PC-9 (cell line): ENCODE results near the gene MLXIP.

Source experiments
- EZH2 ChIP-seq: fragments of 200-600 bp; sonication (generic); IDR thresholded peaks from 2 replicates; pipeline ENCODE4 v1.8.0; 2017; ENCODE audit warnings: antibody characterized with exemption, low read depth
- TF ChIP-seq, protein P1 (sequence below): fragments of 200-600 bp; sonication (generic); conservative IDR thresholded peaks from 2 replicates; pipeline ENCODE4 v1.6.1; 2017; ENCODE audit warnings: mixed run types, antibody characterized with exemption, mild to moderate bottlenecking, moderate library complexity

DNA sequence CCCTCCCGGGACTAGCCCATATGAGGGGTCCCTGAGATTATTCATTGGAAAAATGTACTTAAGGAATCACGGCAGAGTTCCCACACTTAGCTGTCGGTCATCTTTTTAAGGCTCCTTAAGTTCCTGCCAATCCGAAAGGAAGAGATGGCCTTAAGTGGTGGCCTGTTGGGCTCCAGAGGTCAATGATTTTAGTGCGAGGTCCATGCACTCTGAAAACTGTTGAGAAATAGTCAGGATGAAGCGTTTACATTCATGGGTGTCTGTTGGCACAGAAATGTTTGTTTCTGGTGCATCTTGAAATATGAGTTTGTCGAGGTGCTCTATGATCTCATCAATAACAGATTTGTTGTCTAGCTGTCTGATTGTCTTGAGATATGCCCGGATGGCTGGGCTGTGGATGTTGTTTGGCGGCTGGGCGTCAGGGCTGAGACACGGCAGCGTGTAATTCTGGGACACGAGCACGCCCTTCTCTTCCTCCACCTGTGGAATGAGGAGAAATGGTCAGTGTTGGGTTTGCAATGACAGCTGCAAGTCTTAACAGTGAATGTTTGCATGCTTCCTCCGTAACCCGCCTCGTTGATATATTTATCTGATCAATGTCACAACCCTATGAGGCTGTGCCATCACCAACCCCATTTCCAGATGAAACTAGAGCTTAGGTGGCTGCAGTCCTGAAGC, 93.8 kb downstream of the MLXIP start:
- TF ChIP-seq, protein P1, sequence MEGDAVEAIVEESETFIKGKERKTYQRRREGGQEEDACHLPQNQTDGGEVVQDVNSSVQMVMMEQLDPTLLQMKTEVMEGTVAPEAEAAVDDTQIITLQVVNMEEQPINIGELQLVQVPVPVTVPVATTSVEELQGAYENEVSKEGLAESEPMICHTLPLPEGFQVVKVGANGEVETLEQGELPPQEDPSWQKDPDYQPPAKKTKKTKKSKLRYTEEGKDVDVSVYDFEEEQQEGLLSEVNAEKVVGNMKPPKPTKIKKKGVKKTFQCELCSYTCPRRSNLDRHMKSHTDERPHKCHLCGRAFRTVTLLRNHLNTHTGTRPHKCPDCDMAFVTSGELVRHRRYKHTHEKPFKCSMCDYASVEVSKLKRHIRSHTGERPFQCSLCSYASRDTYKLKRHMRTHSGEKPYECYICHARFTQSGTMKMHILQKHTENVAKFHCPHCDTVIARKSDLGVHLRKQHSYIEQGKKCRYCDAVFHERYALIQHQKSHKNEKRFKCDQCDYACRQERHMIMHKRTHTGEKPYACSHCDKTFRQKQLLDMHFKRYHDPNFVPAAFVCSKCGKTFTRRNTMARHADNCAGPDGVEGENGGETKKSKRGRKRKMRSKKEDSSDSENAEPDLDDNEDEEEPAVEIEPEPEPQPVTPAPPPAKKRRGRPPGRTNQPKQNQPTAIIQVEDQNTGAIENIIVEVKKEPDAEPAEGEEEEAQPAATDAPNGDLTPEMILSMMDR, result no peak
- no peak for TF ChIP-seq EZH2
